GM19023 (cell line): ENCODE data around the gene PDYN.

ENCODE experiments used
- ATAC-seq: cut with Tn5 transposase; IDR thresholded peaks from one replicate; pipeline ENCODE4 v1.9.1; 2021; ENCODE audit warnings: mild to moderate bottlenecking, moderate library complexity; ENCODE audit not compliant: unreplicated experiment

PDYN gene

DNA sequence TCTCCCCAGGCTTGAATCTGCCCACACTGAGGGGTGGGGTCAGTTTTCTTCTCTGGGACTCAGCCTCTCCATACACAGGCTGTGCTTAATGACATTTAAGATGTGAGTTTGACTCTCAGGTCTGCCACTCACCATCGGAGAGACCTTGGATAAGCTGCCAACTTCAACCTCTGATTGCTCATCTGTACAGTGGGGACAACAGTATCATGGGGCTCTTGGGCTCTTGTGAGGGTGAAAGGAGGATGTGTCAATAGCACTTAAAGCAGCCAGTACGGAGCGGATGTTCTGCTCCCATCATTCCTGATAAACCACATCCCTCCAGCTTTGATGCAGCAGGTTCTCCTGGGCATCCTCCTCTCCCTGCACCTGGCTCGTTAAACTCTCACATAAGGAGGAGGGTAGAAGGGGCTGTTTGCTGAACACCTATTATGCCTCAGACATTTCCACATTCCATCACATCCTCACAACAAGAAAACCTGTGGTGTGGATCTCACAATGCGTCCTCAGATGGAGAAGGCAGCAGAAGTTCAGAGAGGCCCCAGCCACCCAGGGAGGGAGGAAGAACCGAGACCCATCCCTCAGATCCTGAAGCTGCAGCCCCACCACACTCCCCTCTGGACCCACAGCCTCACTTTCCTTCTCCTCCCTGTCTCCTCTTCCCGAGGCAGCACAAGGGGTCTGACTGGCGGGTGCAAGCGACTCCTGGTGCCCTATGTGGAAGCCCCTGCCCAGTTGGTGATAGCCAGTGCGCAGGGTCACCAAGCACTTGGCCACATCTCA lies 1.9 kb upstream of the PDYN start:
- no peak for ATAC-seq

DNA sequence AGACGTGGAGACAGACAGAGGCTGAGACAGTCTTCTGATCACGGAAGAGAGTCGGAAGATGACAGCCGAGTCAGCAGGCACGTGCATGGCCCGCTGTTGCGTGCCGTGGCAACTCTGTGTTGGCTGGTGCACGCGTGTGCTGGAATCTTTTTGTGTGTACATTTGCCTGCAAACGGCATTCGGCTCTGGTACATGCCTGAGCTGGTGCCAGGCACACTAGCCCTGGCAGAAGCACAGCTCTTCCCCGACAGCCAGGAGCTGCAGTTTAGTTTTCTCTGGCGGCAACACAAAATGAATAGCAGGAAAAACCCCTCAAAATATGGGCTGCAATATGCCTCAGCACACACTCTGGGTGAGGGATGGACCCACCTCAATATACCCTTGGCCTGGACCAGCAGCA lies 769 bp upstream of the PDYN start:
- ATAC-seq = no peak

DNA sequence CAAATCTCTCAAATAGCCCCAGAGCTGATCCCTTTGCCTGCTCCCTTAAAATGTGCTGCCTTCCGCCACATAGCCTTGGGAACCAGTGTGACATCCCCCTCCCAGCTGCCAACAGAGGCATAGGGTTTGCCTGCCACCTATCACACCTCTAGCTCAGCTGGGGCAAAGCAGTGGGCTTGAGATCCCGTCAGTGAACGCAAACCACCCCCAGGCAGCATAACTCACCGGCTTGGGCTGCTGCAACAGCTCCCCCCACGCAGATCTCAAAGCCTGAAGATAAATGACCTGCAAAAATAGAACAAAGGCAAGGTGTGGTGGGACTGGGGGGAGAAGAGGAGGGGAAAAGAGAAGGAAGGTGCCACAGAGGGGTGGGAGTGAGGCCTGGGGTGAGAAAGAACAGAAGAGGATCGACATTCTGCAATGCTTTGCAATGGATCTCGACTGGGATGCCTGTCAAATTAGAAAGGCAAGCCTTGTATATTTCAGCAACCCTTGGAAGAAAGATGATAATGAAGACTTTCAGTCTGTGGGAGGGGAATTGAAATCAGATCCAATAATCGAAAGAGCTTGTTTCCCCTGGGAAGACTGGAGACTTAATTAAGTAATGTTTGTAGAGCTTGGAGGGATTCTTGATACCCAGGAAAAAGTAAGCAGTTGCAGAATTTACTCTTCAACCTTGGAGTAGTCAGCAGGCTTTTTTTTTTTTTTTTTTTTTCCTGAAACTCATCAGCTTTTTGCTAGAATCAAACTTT lies 1.3 kb downstream of the PDYN start:
- ATAC-seq = no peak

DNA sequence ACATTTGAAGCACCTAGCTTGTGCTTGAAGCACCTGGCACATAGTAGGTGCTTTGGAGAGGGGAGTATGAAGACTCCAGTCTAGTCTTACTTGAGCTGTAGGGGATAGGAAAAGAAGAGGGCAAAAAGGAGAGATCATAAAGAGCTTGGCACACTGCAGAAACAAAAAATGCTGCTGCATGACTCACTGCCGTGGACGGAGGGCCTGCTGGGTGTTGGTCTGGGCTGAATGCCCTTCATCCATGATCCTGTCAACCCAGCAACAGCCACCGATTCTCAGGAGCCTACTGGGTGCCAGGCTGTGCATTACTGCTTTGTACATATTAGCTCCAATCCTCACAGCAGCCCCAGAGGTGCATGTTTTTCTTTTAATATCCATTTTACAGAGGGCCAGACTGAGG lies 6.0 kb downstream of the PDYN start:
- no peak for ATAC-seq

DNA sequence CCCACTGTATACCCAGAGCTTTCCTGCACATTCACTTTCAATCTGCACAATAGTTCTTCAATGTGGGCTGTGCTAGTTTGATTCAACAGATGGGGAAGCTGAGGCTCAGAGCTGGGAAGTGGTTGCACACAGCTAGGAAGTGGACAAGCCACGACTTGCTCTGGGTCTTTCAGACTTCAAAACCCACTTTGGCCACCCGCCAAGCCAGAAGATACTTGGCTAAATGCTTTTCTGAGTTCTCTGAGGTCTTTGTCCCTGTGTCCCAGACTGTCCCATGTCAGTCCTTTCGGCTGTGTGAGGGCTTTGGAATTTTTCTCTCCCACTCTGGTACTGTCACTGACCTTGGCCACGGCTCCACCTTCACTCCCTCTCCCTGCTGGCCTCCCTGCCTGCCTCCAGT lies 10.6 kb downstream of the PDYN start:
- ATAC-seq = no peak

DNA sequence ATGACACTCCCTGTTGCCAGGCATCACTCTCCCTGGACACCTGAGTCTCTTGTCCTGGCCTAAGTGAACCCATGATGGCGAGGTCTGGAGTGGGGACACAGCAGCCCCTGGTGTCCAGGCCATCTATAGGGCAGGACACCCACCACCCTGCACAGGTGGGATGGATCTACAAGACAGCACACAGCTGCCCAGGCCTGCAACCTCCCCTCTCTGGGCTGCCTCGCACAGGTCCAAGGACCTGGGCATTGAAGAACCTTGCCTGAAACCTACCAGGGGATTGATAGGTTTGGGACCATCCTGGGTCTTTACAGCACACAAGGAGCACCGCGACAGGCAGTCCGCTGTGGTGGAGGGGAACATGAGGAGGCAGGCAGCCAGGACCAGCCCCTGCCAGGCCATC lies 11.2 kb downstream of the PDYN start:
- ATAC-seq = no peak

DNA sequence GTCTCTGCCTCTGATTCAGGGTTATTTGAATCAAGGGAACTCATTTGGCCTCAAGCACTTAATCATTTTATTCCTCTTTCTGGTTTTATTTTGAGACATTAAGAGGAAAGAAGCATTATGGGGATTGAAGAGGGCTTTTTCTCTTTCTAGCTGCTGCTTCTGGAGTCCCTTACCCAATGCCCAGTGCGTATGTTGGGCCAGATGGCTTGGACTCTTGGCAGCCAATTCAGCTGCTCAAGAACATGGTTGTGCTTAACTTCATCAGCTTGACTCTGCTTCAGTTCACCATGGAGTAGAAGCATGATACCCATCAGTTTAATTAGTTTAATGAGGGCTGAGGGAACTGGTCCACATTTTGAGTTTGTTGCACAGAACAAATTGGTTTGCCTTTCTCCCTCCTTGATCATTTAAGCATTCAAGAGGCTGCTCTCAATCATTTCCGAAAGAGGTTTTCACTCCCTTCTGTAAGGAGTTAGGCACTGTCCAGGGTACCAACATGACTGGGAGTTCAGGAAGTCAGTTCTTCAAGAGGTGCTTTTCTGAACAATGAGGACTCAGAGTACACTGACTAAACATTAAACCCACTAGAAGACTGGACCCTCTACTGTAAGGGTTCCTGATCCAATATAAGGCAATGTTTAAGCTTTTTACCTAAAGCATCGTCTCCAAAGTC lies 14.6 kb downstream of the PDYN start:
- ATAC-seq = no peak

DNA sequence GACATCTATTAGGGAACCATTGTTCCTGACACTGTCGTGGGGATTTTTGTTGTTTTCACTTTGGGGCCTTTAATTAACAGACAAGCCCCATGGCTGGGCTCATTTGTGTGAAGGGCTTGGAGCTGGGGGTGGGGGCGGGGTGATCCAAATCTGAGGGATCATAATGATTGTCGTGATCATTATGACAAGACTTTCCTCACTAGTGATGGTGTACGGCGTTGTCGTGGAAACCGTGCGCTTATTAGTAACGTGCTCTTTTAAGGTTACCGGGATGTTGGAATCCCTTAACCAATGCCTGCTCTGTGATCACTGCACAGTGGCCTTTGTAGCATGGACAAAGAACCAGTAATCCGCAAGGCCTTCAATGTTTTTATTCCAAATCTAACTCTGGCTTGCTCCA lies 18.6 kb downstream of the PDYN start:
- ATAC-seq = no peak

DNA sequence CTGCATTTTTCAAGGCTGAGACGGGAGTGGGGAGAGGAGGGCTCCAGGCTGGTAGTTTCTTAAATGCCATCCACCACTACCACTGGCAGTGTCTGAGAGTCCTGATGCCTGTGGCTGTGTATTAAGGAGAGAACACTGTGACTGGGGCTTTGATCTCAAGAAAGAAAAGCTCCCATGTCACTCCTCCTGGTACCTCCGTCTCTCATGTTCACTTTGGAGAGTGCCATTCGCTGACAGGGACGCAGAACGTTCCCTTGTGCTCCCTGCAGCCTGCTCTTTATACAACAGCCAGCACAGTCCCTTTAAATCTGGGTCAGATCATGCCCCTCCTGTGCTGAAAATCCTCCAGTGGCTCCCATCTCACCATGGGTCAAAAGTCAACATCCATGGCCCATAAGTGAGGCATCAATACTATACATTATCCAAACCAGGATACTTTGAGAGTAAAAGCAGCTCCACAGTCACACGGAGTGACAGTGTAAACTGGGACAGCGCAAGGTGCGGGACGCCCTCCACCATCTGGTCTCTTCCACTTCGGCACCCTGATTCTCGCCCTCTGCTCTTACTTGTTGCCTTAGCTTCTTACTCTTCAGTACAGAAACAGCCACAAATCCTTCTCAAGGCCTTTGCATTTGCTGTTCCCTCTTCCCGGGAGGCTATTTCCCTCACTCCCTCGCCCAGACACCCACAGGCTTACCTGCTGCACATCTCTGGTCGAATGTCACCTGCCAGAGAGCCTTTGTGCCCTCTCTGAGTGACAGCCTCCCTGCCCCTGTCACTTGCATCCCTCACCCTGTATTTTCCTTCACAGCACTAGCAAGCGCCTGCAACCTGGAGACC lies 20.0 kb downstream of the PDYN start:
- ATAC-seq = no peak

DNA sequence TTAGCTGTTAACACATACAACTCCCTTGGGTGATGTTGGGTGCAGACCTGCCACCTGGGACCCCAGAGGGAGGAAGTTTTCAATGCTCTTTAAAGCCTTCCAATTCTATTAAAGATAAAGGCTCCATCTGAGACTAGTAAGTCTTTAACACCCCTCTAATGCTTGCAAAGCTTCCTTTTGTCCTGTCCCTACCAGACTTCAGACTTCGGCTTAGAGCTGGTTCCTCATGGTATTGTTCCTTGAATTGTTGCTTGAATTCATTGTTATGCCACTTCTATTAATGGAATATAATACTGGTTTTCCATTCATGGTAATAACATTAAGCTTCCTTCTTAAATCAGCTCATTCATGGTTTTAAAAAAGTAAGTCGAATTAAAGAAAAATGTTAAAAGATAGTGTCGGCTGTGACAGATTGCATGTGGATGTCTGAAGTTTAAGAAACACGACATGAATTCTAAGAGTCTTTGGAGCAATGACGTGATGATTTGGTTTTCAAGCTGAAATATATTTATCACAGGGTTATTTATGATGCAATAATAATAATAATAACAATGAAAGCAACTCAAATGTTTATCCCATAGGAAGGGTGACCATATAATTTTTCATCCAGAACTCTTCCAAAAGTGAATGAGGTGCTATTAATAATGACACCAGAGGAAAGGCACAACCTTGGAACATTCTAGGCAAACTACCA lies 21.8 kb downstream of the PDYN start:
- no peak for ATAC-seq

DNA sequence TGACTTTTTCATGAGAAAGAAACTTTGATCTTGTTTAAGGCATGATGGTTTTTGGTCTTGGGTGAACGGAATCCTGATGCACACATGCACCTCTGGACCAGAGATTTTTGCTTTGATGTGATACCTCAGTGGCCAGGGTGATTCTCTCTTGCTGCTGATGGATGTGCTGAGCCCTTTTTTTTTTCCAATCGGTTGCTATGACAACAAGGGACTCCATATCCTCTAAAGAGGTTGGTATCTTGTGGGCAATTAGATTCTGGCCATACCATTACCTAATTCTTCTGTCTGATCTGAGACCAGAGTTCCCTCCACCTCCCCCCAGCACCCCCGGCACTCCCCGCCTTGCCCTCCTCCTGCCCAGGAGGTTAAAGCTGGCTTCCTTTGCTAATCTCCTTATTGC lies 24.9 kb downstream of the PDYN start:
- ATAC-seq = no peak

DNA sequence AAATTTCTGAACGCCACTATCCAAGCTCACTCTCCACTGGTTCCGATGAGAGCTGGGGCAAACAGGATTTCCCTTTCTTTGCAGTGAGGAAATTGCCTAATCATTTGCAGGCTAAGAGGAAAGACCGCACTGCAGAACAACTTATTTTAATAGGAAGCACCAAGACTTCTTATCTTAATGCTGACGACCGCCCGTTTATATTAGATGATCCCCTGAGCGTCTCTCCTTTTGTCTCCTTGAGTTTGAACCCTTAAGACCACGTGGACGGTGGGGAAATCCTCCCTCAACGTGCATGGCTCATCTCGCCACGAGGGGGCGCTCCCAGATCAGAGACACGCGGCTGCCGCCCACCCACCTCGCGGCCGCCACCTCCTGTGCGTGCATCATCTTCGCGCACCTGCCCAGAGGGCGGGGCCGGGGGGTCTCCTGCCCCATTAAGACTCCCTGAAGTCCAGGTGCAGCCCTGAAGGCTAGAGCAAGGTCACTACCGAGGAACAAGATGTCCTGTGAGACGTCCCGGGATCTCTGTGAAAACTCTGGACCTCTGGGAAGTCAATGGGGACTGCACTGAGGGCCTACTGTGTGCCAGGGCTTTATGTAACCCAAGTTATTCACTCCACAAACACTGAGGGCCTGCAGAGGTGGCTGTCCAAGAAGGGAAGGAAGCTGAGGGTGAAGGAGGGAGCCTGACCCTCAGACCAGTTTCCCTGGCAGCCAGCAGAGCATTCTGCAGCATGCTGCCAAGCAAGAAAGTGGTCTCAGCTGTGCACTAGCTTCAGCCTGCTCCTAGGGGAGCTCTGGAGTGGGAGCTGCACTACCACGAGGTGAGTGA lies 28.1 kb downstream of the PDYN start:
- ATAC-seq = no peak

DNA sequence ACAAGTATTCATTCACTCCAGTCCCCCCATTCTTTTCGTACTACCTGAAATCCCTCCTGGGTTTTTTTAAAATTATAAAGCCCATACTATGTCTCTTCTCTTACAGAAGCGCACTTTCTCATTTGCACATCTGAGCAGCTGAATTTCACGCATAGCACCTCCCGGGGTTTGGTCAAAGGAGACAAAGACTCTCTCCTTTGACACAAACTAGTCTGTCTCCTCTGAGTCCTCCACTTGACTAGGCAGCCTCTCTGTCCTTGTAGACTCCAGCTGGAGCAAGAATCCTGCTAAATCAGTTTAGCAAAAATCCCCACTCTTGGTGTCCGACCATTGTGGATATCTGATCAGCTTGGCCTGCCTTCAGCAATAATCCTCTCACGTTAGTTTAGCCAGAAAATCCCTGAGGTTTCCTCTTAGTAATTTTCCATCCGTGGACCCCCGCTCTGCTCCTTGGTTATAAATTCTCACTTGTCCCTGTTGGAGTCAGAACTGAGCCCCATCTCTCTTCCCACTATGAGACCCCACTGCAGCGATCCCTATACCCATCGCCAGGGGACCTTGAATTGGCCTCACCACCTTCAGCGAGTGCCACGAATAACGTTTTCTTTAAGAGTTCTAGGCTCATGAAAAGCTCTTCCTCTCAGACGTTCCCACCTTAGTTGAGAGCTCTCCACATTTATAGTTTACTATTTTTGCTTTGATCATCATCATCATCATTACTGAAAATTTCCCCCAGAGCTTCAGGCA lies 29.0 kb downstream of the PDYN start:
- no peak for ATAC-seq

DNA sequence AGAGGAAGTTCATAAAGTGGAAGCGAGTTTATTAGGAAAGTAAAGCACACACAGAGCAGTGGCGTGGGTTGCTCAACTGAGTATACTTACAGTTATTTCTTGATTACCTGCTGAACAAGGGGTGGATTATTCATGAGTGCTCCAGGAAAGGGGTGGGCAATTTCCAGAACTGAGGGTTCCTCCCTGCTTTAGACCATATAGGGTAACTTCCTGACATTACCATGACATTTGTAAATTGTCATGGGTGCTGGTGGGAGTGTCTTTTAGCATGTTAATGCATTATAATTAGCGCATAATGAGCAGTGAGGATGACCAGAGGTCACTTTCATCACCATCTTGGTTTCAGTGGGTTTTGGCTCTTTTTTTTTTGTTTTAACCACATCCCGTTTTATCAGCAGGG lies 29.8 kb downstream of the PDYN start:
- ATAC-seq = no peak

DNA sequence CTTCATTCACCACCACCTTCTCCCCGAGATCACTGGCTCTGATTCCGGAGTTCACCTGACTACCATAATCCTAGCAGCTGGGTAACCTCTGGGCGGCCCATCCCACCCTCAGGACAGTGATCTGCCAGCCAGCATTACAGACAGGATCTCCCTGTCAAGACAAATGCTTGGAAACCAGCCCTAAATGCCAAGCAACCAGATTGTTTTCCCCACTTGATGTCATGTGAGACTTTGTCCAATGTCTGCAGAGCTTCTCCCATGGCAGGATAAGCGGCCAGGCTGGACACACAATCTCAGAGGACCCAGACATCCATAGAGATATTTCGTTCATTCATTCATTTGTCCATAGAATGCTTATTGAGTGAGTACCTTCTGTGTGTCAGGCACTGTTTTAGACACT lies 32.5 kb downstream of the PDYN start:
- no peak for ATAC-seq

DNA sequence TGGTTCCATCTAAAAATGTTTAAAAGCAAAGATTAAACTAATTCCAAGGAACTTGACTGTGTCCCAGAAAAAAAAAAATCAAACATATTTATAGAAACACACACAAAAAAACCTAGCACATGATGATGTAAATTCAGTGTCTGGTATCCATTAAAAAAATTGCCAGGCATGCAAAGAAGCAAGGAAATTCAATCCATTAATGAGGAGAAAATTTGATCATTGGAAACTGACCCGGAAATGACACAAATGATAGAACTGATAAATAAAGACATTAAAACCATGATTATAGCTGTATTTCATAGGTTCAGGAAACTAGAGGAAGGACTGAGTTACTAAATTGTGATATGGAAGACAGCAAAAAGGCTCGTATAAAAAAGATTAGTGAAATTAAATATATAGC lies 34.7 kb downstream of the PDYN start:
- no peak for ATAC-seq

DNA sequence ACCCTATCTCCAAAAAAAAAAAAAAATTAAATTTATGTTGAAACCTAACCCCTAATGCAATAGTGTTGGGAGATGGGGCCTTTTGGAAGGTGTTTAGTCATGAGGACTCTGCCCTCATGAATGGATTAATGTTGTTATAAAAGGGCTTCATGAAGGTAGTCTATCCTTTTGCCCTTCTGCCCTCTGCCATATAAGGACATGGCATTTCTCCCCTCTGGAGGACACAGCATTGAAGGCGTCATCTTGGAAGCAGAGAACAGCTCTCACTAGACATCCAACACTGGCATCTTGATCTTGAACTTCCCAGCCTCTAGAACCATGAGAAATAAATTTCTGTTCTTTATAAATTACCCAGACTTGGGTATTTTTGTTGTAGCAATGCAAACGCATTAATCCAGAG lies 35.4 kb downstream of the PDYN start:
- no peak for ATAC-seq

DNA sequence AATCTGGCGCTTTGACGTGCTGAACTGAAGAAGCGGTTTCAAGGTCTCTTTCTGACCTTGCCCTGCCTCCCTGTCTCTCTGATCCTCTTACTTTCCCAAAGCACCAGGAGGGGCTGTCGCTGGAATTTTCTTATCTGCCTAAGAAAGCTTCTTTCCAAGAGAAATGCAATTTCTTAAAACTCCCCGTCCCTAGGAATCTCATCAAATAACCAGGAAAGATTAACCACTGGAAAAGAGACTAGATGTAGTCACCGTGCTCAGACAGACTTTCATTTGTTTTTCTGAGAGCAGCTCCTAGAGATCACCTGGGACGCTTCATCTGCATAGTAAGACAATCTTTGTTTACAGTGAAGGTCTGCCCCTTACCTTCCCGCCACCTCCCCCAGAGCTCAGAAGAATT lies 38.6 kb downstream of the PDYN start:
- no peak for ATAC-seq

DNA sequence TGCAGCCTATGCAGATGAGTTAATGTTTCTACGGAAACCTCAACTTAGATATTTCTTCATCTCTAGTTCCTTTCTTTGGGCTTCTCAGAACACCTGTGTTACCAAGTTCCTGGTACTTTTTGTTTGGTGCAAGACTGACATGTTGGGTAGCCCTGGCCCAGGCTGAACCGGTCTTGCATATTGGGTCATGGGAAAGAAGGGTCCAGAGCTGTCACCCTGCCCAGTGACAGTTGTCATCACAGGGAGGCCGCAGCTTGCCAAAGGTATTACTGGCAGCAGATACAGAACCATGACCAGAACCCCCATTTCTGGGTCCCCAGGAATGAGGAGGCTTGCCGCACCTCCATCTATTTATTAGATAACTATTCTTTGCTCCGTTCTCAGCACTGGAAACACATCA lies 40.2 kb downstream of the PDYN start:
- ATAC-seq = no peak
